GM10847 (cell line): ENCODE results near the gene CRLF1.

Source experiments
- POLR2A ChIP-seq: IDR thresholded peaks from 2 replicates; pipeline ENCODE4 v1.6.1; 2011; ENCODE audit not compliant: insufficient read length; ENCODE audit errors: extremely low read depth

CRLF1 gene

GRCh38 chr19:18606281-18607225 is at the start of gene CRLF1:
TSS of gene CRLF1 (minus strand) at chr19:18606799. CDS start at chr19:18606656, 143 bp downstream.
- no peak for TF ChIP-seq POLR2A

GRCh38 chr19:18655173-18655844 is 48.7 kb upstream of the CRLF1 start:
- TF ChIP-seq POLR2A, result no peak

- no peak for TF ChIP-seq POLR2A
These were observed 47.9 kb upstream of the CRLF1 start for GRCh38 chr19:18654469-18654868.

GRCh38 chr19:18653853-18654252 is 47.3 kb upstream of the CRLF1 start:
- no peak for TF ChIP-seq POLR2A

- no peak for TF ChIP-seq POLR2A
These were observed 45.1 kb upstream of the CRLF1 start for GRCh38 chr19:18651733-18652132.

GRCh38 chr19:18651300-18651699 is 44.7 kb upstream of the CRLF1 start:
- TF ChIP-seq POLR2A, result no peak

- TF ChIP-seq POLR2A, result no peak
These were observed 44.0 kb upstream of the CRLF1 start for GRCh38 chr19:18650468-18651041.

GRCh38 chr19:18650021-18650390 is 43.4 kb upstream of the CRLF1 start:
- TF ChIP-seq POLR2A, result no peak

- TF ChIP-seq POLR2A, result no peak
These were observed 42.9 kb upstream of the CRLF1 start for GRCh38 chr19:18649371-18650020.

- TF ChIP-seq POLR2A, result no peak
These were observed 42.3 kb upstream of the CRLF1 start for GRCh38 chr19:18648973-18649315.

- TF ChIP-seq POLR2A, result no peak
These were observed 41.2 kb upstream of the CRLF1 start for GRCh38 chr19:18647807-18648206.

- no peak for TF ChIP-seq POLR2A
These were observed 40.8 kb upstream of the CRLF1 start for GRCh38 chr19:18647371-18647767.

- TF ChIP-seq POLR2A, result no peak
These were observed 40.2 kb upstream of the CRLF1 start for GRCh38 chr19:18646535-18647370.

- no peak for TF ChIP-seq POLR2A
These were observed 38.5 kb upstream of the CRLF1 start for GRCh38 chr19:18645035-18645511.
